T-helper 1 cell treated with Interleukin-12 subunit alpha and Interleukin-12 subunit beta and Interleukin-4 antibody, amounts not matched to agents 30 ng/mL and 1 ng/mL, for 36 hours (primary cell): ENCODE results near the gene MAGOHB. TPM values are rescaled to one million over a fixed set of nuclear protein-coding genes. Genes with fewer than 3 reads are reported as not detected.
"Not testable (repeated sequence)": the region's sequence is repeated elsewhere in the genome, so short reads cannot be mapped to it uniquely, and the experiment has no call there.

Experiments used
- intact Hi-C: fragments of 100-400 bp; cut with micrococcal nuclease; formaldehyde crosslinking; loops from one replicate; pipeline ENCODE4 v1.15.1; 2024
- total RNA-seq: library from RNA; stranded (reverse); gene quantifications from 2 replicates; pipeline ENCODE4 v1.2.3, GENCODE V29; 2022

The MAGOHB gene
- total RNA-seq, 1 donor from 2014 or later, result 52.7 TPM

GRCh38 chr12:10614056-10614370 lies 604 bp upstream of the MAGOHB start:
- intact Hi-C loops, result loop anchor here (5.0 to 10.0 kb wide), 4 partner anchors 669 to 967 kb away; no protein-coding TSS in a partner anchor

GRCh38 chr12:10612984-10613348 lies 443 bp downstream of the MAGOHB start:
- intact Hi-C loops, result loop anchor here (1.0 to 10.0 kb wide), 14 partner anchors 61 to 1036 kb away; partner anchors contain the start of genes CLEC2B, ETV6, GABARAPL1 and PRR4

GRCh38 chr12:10612110-10612509 lies 1.3 kb downstream of the MAGOHB start:
- intact Hi-C loops, result loop anchor here (2.0 to 10.0 kb wide), 7 partner anchors 247 to 1037 kb away; partner anchors contain the start of genes CLEC2B and ETV6

GRCh38 chr12:10611258-10611657 lies 2.2 kb downstream of the MAGOHB start:
- intact Hi-C loops, result loop anchor here (5.0 to 10.0 kb wide), 4 partner anchors 666 to 964 kb away; no protein-coding TSS in a partner anchor

- intact Hi-C loops, result loop anchor here (5.0 to 10.0 kb wide), 4 partner anchors 665 to 963 kb away; no protein-coding TSS in a partner anchor
These were observed 3.2 kb downstream of the MAGOHB start for GRCh38 chr12:10610188-10610587.

- intact Hi-C loops, result loop anchor here (1.0 kb wide), 1 partner anchor 142 kb away; no protein-coding TSS in a partner anchor
These were observed 5.4 kb downstream of the MAGOHB start for GRCh38 chr12:10607885-10608458.

GRCh38 chr12:10601860-10602259 lies 11.5 kb downstream of the MAGOHB start:
- intact Hi-C loops, result no loop called here

- intact Hi-C loops, result no loop called here
These were observed 12.4 kb downstream of the MAGOHB start for GRCh38 chr12:10600988-10601387.

- intact Hi-C loops, result no loop called here
These were observed 17.5 kb downstream of the MAGOHB start for GRCh38 chr12:10595881-10596280.

- intact Hi-C loops, result no loop called here
These were observed 22.4 kb downstream of the MAGOHB start for GRCh38 chr12:10590966-10591365.

- intact Hi-C loops, result no loop called here
These were observed 29.0 kb downstream of the MAGOHB start for GRCh38 chr12:10584415-10584814.

- intact Hi-C loops, result no loop called here
These were observed 30.7 kb downstream of the MAGOHB start for GRCh38 chr12:10582704-10583103.

GRCh38 chr12:10582133-10582532 lies 31.3 kb downstream of the MAGOHB start:
- intact Hi-C loops, result not testable (repeated sequence)

- intact Hi-C loops, result no loop called here
These were observed 39.1 kb downstream of the MAGOHB start for GRCh38 chr12:10574307-10574706.

GRCh38 chr12:10572021-10572490 lies 41.4 kb downstream of the MAGOHB start:
- intact Hi-C loops, result not testable (repeated sequence)

- intact Hi-C loops, result no loop called here
These were observed 42.3 kb downstream of the MAGOHB start for GRCh38 chr12:10571141-10571540.

GRCh38 chr12:10567813-10568212 lies 45.6 kb downstream of the MAGOHB start:
- intact Hi-C loops, result no loop called here

- intact Hi-C loops, result loop anchor here (2.0 kb wide), 1 partner anchor 813 kb away; no protein-coding TSS in a partner anchor
These were observed 49.4 kb downstream of the MAGOHB start for GRCh38 chr12:10563966-10564365.

GRCh38 chr12:10563002-10563401 lies 50.4 kb downstream of the MAGOHB start:
- intact Hi-C loops, result loop anchor here (2.0 kb wide), 1 partner anchor 812 kb away; no protein-coding TSS in a partner anchor

GRCh38 chr12:10562306-10562933 lies 51.0 kb downstream of the MAGOHB start:
- intact Hi-C loops, result loop anchor here (1.0 to 2.0 kb wide), 6 partner anchors 112 to 812 kb away; partner anchors contain the start of gene STYK1

GRCh38 chr12:10559244-10559643 lies 54.2 kb downstream of the MAGOHB start:
- intact Hi-C loops, result no loop called here

- intact Hi-C loops, result no loop called here
These were observed 54.6 kb downstream of the MAGOHB start for GRCh38 chr12:10558789-10559188.
